OCI-M2 (cell line): ENCODE measurements around the gene OGA.

Experiments used
- DNase-seq: peaks from one replicate; lab custom pipeline; 2025; ENCODE audit not compliant: unreplicated experiment; lab: John Stamatoyannopoulos, UW

OGA gene

DNA sequence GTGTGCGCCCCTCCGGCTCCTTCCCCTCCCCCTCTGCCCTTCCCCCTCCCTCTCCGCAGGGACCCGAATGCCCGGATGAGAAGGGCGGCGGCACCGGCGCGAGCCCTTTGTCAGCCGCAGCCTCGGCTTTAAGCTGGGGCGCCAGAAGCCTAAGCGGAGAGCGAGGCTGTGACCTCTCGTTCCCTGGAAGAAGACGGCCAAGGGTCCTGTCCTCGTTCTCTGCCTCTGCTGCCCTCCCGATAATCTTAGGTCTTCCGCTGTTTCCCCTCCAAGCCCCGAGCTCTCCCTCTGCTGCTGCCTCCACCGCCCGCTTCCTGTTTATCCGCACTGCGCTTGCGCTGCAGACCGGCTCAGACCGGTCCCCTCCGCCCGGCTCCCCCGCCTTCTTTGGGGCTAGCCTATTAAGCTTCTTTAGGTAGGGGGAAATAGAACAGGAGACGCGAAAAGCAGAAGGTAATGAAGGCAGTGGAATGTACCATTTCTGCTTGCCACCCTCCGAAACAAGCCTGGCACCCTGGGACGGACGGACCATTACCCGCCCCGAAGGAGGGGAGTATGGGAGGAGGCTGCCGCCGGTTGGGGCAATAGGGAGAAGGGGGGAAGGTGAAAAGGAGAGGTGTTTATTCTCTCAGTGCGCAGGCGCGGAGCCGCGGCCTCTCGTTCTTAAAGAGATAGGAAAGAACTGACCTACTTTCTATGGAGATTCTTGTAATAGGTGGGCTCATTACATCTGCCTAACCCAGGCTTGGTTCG lies at the start of gene OGA:
Gene OGA (minus strand): TSS at position 326 of the 753 bp plus-strand sequence. CDS start 422 bp downstream, outside the sequence.
- DNase-seq: peak; percentile 91

DNA sequence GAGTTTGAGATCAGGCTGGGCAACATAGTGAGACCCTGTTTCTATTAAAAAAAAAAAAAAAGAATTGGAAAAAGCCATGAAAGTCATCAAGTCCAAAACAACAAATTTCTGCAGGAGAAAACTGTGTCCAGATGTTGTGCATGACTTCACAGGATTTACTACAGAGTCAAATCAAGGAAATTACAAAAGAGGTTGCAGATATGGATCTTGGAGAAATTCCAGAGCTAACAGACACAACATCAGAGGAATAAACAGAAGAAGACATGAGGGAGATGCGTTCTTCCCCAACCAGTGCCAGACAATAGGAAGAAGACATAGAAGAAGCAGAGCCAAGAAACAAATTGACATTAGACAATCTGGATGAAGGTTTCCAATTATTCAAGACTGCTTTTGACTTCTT lies 49.7 kb upstream of the OGA start:
- no peak for DNase-seq

DNA sequence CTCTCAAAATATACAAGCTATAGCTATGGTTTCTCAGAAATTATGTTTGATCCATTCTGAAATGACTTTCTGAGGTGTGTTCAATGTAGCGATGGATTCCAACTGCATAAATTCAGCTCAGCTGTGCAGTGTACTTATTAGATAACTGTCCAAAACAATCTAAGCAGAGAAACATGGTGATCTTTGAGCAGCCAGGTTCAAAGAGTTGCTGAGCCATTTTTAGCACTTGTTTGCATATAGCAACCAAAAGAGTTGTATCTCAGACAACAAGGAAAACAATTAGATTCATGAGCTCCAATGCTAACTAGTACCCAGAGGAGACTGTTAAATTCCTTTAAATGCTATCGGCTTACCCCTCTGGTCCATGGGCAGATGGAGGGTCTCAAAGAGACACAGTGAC lies 41.3 kb upstream of the OGA start:
- DNase-seq: no peak

DNA sequence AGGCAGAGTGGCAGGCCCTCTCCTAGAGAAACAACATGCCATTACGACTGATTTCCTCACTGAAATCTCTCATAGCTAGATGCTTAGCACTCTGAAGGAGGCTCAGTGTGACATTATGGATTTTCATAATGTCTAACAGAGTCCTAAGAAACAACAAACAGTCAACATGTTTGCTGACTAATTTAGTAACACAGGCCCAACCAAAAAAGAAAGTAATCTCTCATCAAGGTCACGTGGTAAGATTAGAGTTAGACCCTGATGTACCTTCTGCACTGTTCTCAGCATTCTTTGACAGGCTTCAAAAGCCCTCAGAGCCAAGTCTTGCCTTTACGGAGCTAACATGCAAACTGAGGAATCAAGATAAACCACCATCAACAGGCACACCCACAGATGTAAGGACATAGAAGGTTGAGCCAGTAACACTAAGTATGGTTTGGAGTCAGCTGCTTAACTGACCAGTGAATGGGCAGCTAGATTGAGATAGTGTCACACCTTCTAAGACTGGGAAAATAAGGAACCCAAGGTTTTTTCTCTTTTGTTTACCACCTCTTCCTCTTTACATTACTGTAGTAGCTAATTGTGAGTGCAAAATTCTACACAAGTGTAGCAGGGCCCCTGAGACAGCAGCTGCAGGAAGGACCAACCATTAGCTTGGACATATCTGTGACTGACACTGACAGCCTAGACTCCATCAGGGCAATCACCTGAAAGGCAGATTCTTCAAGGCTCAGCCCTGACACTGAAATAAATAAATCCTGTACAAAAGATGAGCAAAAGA lies 40.7 kb upstream of the OGA start:
- DNase-seq: no peak

DNA sequence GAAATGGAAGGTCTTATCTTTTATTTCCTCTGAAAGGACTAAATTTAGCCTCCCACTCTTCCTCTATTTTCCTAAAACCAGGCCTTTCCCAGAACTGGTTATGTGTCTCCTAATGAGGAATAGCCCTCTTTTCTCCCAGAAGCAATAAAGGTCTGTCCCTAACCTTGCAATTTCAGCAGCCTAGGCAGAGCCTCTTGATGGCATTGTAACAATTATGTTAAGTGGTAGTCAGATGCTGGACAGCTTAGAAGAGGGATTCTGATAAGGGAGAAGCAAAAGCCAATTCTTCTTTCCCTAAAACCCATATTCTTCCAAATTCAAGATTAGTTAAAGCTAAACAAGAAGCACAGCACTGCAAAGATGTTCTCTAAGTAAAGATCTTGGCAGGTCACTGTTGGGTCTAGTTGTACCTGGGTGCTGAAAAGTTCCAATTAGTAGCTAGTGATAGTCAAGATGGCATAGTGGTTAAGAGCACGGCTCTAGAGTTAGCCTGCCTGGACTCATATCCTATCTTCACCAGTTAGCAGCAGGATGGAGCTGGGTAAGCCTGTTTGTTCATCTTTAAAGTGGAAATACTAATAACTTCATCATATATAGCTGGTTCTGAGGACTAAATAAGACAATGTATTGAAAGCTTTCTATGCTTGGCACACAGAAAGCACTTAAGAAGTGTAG lies 39.7 kb upstream of the OGA start:
- no peak for DNase-seq

DNA sequence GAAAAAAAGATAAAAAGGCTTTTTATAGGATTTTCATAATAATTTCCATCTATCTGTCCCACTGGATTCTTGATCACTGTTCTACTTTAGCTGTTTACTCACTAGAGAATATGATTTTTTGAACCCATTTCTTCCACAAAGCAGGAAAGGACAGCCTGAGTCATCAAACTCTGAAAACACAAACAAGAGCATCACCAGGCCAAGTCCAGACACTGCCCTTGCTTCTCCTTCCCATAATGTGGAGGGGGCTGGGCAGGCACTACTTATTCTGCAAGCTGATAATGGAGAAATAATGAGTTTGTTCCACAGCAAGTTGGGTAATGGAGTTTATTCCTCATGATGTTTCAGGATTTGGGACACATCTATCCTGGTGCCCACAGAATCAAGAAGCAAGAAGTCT lies 38.4 kb upstream of the OGA start:
- DNase-seq: no peak

DNA sequence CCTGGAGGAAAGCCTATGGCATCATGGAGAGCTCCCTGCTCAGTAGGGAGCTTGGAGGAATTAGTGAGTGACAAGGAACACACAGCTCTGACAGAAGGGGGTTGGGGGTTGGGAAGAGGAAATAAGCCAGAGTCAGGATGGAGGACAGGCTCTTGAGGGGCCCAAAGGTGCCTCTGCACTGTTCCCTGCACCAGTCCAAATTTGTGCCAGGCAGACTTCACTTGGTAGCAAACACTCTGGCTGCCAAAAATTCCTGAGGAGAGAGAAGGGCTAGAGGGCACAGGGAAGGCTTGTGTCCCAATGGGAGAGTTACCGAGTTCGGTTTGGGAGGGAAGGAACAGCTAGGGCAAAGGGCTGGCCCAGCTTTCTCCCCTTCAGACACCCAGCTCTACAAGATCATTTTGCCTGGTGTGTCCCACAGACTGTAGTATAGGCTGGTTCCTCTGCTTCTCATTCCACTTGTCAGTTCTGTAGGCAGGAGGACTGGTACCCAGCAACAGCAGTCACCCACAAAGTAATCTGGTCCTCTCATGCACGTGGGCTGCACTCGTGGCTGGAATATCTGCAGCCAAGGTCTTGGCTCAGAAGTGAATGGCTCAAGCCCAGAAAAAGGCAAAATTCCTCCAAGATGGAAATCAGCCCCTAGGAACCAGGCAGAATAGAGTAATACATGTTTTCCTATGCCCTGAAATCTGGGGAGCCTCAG lies 33.3 kb upstream of the OGA start:
- DNase-seq: no peak

DNA sequence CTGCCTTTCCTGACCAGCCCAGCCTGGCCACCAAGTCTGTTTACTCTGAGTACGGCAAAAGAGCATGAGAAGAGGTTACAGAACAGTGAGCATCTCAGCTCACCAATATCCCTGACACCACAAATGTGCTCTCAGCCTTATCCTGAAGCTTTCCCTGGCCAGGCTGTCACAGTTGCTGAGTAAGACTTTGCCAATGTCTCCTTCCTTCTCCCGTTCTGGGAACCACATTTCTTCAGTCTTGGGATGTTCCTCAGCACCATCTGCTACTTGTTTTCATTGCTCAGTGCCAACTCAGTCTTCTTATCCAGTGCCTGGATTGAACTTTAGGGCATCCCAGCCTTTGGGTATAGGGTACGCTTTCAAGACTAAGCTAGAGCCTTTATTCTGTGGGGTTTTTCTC lies 32.5 kb upstream of the OGA start:
- no peak for DNase-seq

DNA sequence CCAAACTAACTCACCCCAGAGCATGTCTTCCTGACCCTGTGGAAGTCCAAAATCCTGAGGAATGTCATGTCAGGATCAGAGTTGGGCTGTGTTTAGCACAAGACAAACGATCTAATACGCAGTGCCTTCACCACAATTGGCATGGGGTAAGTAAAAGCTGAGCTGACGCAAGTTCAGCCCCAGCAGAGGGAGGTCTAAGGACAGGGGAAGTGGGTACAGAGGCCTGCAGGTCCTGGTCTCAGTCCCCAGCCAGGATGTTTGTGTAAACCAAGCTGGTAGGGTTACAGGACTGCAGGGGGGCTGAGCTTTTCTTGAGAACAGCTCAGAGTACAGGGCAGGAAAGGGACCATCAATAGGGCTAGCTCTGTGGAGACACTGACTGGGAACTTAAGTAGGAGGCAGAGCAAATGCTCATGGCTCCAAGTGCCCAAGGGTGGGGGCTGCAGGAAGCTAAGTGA lies 30.7 kb upstream of the OGA start:
- no peak for DNase-seq

DNA sequence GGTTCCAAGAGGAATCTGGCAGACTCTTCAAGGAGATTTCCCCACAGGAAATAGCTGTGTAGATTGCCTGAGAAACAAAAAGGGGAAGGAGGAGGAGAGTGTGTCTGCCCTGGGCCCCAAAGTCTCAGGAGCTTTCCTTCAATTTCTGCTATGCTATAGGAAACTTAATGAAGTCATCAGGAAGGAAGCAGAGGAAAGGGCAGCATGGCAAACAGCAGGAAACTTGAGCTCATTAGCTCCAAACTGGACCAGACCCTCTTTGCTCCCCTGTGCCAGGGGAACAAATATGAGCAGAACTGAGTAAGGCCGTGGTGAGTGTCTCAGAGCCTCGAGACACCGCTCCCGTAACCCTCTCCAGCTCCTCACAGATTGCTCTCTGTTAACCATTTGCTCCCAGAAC lies 30.2 kb upstream of the OGA start:
- DNase-seq: no peak

DNA sequence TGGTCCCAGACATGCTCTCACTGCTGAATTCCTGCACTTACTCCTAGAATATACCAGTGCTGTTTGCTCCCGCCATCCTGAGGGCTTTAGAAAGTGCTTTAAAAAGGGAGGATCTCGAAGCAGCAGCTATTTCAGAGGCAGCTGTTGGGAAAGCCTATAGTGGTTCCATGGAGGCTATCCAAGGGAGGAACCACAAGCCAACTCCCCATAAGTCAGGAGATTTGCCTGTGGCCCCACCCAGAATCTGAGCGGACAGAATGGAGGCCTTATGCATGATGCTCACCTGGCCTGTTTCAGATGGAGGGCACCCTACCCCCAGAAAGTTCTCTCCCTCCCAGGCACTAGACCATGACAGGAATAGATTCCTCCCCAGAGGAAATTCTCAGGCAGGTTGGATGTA lies 27.6 kb upstream of the OGA start:
- no peak for DNase-seq

DNA sequence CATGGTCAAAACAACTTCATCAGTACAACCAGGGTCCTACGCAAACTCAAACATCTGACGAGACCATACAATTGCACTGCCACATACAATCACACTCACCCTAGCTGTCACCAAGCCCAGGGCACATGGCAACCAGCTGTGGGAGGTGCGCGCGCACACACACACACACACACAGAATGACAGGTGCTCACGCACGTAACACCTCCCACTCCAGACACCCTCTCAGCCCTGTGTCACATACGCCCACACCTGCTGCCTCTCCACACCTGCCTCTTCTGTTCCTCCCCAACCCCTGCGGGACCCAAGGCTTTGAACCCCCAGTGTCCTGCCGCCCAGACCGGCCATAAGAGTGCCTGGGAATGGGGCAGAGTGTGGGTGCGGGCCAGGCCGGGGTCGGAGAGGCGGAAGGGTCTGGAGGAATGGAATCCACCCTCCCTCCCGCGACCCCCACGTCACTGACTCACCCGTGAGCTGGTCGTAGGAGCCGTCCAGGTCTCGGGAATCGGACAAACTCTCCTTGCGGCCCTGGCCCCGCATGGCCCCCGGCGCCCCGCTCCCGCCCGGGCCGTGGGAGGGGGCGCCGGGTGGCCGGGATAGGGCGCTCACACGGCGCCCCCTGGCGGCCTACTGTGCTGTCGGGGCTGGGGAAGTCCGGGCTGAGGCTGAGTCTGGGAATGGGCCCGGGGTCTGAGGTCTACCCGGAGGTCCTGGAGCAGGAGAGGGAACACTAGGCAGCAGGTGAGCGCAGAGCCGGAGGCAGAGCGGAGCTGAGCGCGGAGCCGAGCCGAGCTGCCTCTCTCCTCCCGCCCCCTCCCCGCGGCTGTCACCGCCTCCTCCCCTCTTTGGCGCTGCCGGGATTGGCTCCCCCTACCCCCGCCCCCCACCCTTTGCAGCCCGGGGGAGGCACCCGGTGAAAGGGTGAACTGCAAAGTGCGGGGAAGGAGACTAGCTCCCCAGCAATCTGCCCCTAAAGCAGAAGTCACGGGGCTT lies 25.1 kb upstream of the OGA start, which contains the start of gene KCNIP2:
Gene KCNIP2 (minus strand): TSS at position 769 of the 990 bp plus-strand sequence. CDS start 232 bp downstream, at position 537.
- DNase-seq: no peak

DNA sequence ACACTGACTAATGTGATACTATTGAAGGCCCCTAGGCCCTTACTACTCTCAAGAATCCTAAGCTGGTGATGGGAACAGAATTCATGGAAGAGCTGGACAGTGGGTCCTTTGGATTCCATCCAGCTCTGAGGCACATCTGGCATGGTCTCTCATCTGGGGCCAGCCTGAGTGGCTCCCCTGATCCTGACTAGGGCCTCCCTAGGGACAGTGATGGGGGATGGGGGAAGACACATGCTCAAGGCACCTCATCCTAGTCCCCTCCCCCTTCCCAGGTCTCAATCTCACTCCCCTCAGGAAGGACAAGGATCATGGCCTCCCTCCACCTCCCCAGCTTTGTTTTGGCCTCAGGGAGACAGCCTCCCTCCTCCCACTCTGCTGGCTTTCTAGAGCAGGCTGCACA lies 23.6 kb upstream of the OGA start:
- no peak for DNase-seq

DNA sequence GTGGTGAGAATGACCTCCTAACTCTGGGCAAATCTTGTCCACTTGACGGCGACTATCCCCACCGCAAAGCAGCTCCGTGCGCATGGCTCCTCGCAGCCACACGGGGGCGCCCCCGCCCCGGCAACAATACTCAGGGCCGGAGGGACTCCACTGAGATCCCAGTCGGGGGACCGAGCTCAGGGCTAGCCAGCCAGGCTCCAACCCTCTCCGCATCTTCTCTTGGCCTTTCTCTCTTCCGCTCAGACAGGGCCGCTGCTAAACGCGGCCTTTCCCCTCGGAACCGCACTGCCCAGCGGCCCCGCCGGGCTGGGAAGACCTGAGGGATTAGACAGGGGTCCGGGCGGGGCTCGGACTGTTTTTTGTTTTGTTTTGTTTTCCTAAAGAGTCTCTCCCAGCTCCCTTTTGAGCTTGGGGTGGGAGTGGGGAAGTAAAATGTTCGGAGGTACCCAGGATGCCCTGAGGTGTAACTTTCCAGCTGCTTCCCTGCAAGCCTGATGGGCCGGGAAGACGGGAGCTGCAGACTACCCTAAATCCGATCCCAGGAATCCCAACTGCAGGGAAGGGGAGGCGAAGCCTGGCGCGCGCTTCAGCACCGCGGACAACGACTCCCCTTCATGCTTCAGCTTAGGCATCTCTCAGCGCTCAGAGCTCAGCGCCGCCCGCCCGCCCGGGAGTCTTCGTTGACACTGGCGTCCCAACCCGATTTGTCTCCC lies 22.7 kb upstream of the OGA start:
- no peak for DNase-seq

DNA sequence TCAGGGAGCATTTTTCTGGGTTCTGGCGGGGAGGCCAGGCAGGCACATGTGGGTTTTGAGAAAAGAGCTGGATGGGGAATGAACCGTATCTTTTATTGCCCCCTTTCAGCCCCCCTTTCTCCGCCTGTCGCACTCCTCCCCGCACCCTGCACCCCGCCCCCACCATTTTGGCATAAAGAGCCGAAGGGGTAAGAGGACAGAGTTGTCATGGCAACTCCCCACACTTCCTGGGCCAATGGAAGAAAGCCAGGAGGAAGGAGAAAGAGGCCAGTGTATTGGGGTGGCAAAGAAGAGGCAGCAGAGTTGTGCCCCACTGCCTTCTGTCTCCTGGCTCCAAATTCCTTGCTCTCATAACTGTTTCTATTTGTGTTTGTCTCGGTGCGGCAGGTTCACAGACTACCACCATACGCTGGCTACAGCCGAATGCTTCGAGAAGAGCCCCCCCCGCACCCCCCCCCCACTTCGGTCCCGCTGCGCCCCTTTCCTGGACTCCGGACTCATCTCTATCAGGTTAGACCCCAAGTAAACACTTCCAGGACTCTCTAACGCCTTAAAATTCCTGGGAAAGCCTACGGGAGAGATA lies 21.9 kb upstream of the OGA start:
- DNase-seq: no peak

DNA sequence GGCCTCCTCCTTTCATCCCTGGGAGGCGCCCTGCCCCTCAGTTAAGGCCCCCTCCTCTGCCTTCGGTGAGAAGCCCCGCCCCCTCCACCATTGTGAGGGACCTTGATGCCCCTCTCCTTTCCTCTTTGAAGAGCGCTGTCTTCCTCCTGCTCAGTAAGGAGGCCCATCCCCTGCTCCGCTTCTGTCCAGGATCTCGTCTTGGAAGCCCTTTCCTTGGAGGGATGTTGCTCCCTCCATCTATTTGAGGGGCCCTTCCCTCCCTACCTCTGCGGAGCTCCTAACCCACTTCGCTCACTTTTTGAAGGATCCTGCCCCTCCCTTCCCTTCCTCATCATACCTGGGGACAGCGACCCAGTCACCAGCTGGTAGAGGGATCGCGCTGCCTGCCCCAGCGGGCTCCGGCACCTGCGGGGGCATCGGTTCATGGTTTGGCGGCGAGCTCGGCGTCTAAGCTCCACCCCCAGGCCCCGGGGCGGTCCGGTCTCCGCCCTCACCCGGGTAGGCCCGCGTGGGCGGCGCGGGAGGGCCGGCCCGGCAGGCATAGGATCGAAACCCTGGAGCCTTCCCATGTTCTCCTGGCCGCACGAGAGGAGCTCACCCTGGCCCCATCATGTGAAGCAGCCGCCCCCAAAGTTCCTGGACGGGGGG lies 21.3 kb upstream of the OGA start:
- no peak for DNase-seq

DNA sequence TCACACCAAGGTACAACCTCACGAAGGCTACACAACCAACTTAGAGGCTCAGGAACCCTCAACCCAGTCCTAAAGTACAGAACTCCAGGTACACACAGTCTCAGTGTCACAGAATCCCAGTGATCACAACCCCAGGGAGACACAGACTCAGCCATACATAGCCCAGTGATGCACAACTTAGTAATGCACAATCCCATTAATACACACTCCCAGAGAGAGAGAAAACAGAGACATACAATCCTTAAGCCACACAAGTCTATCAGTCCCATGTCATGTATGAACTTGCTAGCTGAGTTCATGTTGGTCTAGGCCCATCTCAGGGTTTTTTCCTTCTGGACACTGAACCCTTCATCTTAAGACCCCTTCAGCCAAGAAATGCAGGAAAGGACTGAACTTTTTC lies 20.8 kb upstream of the OGA start:
- DNase-seq: no peak

DNA sequence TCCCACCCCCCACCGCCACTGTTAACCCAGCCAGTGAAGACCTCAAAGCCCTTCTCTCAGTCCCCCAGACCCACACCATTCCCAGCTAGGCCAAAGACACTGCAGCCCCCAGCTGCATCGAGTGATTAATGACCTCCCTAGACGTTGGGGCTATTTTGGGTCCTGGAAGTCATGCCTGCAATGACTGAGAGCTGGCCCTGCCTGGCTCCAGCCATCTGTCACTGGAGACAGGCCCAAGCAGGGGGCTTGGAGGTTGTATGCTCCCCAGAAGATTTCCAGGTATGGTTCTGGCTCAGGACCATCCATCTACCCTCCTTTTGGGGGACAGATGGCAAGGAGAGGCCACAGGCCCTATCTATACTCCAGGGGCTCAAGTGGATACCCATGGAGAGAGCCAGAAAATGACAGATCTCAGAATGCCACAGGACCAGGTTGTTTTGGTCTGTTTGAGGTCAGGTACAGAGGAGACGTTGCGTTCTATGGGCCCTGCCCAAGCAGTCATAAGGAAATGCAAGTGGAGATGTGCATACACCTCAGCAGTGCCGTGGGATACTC lies 20.2 kb upstream of the OGA start:
- DNase-seq: no peak
